HepG2 (cell line): ENCODE results near the gene BPIFB6. TPM values are rescaled to one million over a fixed set of nuclear protein-coding genes. Genes with fewer than 3 reads are reported as not detected.
A peak's percentile ranks its signal among the peaks of the same experiment; 100 is the strongest.

Experiments used
- FLYWCH1 ChIP-seq: sonication (generic); formaldehyde crosslinking; IDR thresholded peaks from 2 replicates; pipeline ENCODE4 v1.8.1; 2023; ENCODE audit warnings: mild to moderate bottlenecking, missing genetic modification reagents
- HNF4A ChIP-seq: sonication (generic); formaldehyde crosslinking; IDR thresholded peaks from 2 replicates; pipeline ENCODE4 v1.4.0; 2020; ENCODE audit warnings: missing genetic modification reagents
- KLF13 ChIP-seq: sonication (generic); formaldehyde crosslinking; IDR thresholded peaks from 2 replicates; pipeline ENCODE4 v1.4.0; 2020; ENCODE audit warnings: mild to moderate bottlenecking, missing genetic modification reagents
- NKX3-1 ChIP-seq: sonication (generic); formaldehyde crosslinking; IDR thresholded peaks from 2 replicates; pipeline ENCODE4 v1.5.0; 2020; ENCODE audit warnings: missing genetic modification reagents
- PTBP1 ChIP-seq: fragments of 200-400 bp; formaldehyde crosslinking; IDR thresholded peaks from 2 replicates; pipeline ENCODE4 v1.6.1; 2018; ENCODE audit warnings: low read length, low read depth; ENCODE audit not compliant: poor library complexity, severe bottlenecking
- SP1 ChIP-seq, 2 experiments: fragments of 450-650 bp in 1 of 2; sonication (generic) in 1 of 2; formaldehyde crosslinking in 1 of 2; IDR thresholded peaks; 2 replicates each; pipeline versions ENCODE4 v1.4.0 to v1.6.1; 2016 to 2020; ENCODE audit warnings: missing genetic modification reagents in 1 of 2
- U2AF2 ChIP-seq: fragments of 200-400 bp; formaldehyde crosslinking; IDR thresholded peaks from 2 replicates; pipeline ENCODE4 v1.6.1; 2017; ENCODE audit warnings: low read depth, mild to moderate bottlenecking, low read length
- ZBTB7A ChIP-seq: sonication (generic); formaldehyde crosslinking; IDR thresholded peaks from 2 replicates; pipeline ENCODE4 v1.8.0; 2022; ENCODE audit warnings: mild to moderate bottlenecking, missing genetic modification reagents
- ZNF326 ChIP-seq: sonication (generic); formaldehyde crosslinking; IDR thresholded peaks from 2 replicates; pipeline ENCODE4 v1.4.0; 2020; ENCODE audit warnings: missing genetic modification reagents, borderline replicate concordance
- ZNF547 ChIP-seq: sonication (generic); formaldehyde crosslinking; IDR thresholded peaks from 2 replicates; pipeline ENCODE4 v1.5.1; 2020; ENCODE audit warnings: mild to moderate bottlenecking, missing genetic modification reagents
- ZNF614 ChIP-seq: IDR thresholded peaks from 2 replicates; pipeline ENCODE4 v1.6.1; 2018; ENCODE audit warnings: missing biosample characterization, missing genetic modification reagents, inconsistent platforms, borderline replicate concordance
- ZNF737 ChIP-seq: sonication (generic); formaldehyde crosslinking; IDR thresholded peaks from 2 replicates; pipeline ENCODE4 v1.5.0; 2020; ENCODE audit warnings: missing genetic modification reagents, mild to moderate bottlenecking, borderline replicate concordance
- ZNF816 ChIP-seq: sonication (generic); formaldehyde crosslinking; IDR thresholded peaks from 2 replicates; pipeline ENCODE4 v1.8.0; 2022; ENCODE audit warnings: missing genetic modification reagents, mild to moderate bottlenecking, borderline replicate concordance
- polyA plus RNA-seq, 8 experiments: library from polyadenylated mRNA; depleted of rRNA in 3 of 8; stranded (reverse) in 7 of 8; unstranded in 1 of 8; fragments of >200 nt; fragmentation: Illumina TruSeq in 4 of 8; extraction: Trizol in 4 of 8; gene quantifications; 2 replicates each; pipeline versions ENCODE4 v1.2.1 to v1.2.3, GENCODE V29; 2011 to 2016; ENCODE audit warnings: low read depth in 4 of 8, missing spikeins in 1 of 8, mixed read lengths in 1 of 8; ENCODE audit not compliant: insufficient read depth in 1 of 8
- total RNA-seq, 5 experiments: library from RNA; depleted of rRNA; stranded (reverse); fragments of >200 nt; fragmentation: Illumina TruSeq; extraction: Trizol; gene quantifications; 2 replicates each; pipeline ENCODE4 v1.2.3, GENCODE V29; 2016; ENCODE audit warnings: low read depth in 1 of 5
- TF ChIP-seq, protein P1 (sequence below): sonication (generic); formaldehyde crosslinking; IDR thresholded peaks from 2 replicates; pipeline ENCODE4 v1.4.0; 2020; ENCODE audit warnings: missing genetic modification reagents
- TF ChIP-seq, protein P2 (sequence below): sonication (generic); formaldehyde crosslinking; IDR thresholded peaks from 2 replicates; pipeline ENCODE4 v1.4.0; 2020; ENCODE audit warnings: missing genetic modification reagents
- TF ChIP-seq, protein P3 (sequence below): sonication (generic); formaldehyde crosslinking; IDR thresholded peaks from 2 replicates; pipeline ENCODE4 v1.4.0; 2020; ENCODE audit warnings: low read depth, mild to moderate bottlenecking, missing genetic modification reagents
- TF ChIP-seq, protein P4 (sequence below): sonication (generic); formaldehyde crosslinking; IDR thresholded peaks from 2 replicates; pipeline ENCODE4 v1.9.0; 2022; ENCODE audit warnings: low read depth, missing genetic modification reagents
- TF ChIP-seq, protein P5 (sequence below): sonication (generic); formaldehyde crosslinking; IDR thresholded peaks from 2 replicates; pipeline ENCODE4 v1.5.0; 2020; ENCODE audit warnings: missing genetic modification reagents

BPIFB6 gene
- total and polyA plus RNA-seq, 2 of the 13 experiments (the other 11 are each of a cell fraction or from before 2014, with no cell fraction given): 0.13 to 1.7 TPM

DNA sequence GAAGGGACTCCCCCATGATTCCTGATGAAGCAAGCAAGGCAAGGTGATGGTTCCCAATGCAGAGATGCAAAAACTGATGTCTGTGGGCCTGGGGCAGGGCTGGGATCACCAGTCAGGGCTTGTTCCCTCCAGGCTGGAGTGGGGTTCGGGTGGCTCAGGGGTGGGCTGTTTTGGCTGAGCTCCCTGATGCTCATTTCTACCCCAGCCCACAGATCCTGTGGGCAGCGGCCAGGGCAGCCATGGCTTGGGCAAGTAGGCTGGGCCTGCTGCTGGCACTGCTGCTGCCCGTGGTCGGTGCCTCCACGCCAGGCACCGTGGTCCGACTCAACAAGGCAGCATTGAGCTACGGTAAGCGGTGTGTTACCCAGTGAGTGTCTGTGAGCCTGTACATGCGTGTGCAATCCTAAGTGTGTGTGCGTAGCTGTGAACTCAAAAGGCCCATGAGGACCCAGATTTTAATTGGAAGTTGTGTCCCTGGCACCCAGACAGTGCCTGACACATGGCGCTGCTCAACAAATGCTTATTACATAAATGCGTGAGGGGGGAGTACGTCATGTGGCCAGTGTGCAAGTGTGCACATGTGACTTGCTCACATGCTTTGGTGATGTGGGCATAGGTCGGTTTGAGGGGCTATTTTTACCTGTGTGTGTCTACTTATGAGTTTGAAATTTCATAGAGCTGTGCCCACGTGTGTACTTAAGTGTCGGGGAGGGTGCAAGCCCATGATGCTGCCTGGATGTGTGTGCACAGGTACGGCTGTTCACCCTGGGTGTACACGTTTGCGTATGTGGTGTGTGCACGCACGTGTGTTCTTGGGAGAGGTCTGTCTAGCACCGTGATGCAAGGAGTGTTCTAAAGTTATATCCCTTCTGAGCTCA is 22.9 kb upstream of the BPIFB6 start (continued):
- TF ChIP-seq, protein P1, sequence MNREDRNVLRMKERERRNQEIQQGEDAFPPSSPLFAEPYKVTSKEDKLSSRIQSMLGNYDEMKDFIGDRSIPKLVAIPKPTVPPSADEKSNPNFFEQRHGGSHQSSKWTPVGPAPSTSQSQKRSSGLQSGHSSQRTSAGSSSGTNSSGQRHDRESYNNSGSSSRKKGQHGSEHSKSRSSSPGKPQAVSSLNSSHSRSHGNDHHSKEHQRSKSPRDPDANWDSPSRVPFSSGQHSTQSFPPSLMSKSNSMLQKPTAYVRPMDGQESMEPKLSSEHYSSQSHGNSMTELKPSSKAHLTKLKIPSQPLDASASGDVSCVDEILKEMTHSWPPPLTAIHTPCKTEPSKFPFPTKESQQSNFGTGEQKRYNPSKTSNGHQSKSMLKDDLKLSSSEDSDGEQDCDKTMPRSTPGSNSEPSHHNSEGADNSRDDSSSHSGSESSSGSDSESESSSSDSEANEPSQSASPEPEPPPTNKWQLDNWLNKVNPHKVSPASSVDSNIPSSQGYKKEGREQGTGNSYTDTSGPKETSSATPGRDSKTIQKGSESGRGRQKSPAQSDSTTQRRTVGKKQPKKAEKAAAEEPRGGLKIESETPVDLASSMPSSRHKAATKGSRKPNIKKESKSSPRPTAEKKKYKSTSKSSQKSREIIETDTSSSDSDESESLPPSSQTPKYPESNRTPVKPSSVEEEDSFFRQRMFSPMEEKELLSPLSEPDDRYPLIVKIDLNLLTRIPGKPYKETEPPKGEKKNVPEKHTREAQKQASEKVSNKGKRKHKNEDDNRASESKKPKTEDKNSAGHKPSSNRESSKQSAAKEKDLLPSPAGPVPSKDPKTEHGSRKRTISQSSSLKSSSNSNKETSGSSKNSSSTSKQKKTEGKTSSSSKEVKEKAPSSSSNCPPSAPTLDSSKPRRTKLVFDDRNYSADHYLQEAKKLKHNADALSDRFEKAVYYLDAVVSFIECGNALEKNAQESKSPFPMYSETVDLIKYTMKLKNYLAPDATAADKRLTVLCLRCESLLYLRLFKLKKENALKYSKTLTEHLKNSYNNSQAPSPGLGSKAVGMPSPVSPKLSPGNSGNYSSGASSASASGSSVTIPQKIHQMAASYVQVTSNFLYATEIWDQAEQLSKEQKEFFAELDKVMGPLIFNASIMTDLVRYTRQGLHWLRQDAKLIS: peak; percentile 33; the same call in 1 of the 2 replicates
- TF ChIP-seq FLYWCH1 (CRISPR knock-in tag) (peak; percentile 79; the same call in 1 of the 2 replicates), KLF13 (CRISPR knock-in tag) (no peak; the same call in 1 of the 2 replicates), ZNF614 (CRISPR knock-in tag) (no peak; the same call in 1 of the 2 replicates), ZNF326 (peak; percentile 82; the same call in 1 of the 2 replicates), ZNF816 (CRISPR knock-in tag) (0 out of 2 replicates have a peak, but pooled peaks have one; percentile 5), ZNF547 (CRISPR knock-in tag) (no peak), PTBP1 (peak; percentile 53), ZBTB7A (peak; percentile 84; the same call in 1 of the 2 replicates), SP1 (IDR thresholded peaks at IDR 0.05) (no peak), SP1 (CRISPR knock-in tag; IDR thresholded peaks at IDR 0.05) (no peak), HNF4A (CRISPR knock-in tag) (peak; percentile 40; the same call in 1 of the 2 replicates), ZNF737 (CRISPR knock-in tag) (peak; percentile 48; the same call in 1 of the 2 replicates), NKX3-1 (CRISPR knock-in tag) (peak; percentile 66; the same call in 1 of the 2 replicates), U2AF2 (no peak)
- TF ChIP-seq, protein P2, sequence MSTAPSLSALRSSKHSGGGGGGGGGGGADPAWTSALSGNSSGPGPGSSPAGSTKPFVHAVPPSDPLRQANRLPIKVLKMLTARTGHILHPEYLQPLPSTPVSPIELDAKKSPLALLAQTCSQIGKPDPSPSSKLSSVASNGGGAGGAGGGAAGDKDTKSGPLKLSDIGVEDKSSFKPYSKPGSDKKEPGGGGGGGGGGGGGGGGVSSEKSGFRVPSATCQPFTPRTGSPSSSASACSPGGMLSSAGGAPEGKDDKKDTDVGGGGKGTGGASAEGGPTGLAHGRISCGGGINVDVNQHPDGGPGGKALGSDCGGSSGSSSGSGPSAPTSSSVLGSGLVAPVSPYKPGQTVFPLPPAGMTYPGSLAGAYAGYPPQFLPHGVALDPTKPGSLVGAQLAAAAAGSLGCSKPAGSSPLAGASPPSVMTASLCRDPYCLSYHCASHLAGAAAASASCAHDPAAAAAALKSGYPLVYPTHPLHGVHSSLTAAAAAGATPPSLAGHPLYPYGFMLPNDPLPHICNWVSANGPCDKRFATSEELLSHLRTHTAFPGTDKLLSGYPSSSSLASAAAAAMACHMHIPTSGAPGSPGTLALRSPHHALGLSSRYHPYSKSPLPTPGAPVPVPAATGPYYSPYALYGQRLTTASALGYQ: peak; percentile 39; the same call in 1 of the 2 replicates
- TF ChIP-seq, protein P3, sequence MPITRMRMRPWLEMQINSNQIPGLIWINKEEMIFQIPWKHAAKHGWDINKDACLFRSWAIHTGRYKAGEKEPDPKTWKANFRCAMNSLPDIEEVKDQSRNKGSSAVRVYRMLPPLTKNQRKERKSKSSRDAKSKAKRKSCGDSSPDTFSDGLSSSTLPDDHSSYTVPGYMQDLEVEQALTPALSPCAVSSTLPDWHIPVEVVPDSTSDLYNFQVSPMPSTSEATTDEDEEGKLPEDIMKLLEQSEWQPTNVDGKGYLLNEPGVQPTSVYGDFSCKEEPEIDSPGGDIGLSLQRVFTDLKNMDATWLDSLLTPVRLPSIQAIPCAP (CRISPR knock-in tag): no peak
- TF ChIP-seq, protein P4, sequence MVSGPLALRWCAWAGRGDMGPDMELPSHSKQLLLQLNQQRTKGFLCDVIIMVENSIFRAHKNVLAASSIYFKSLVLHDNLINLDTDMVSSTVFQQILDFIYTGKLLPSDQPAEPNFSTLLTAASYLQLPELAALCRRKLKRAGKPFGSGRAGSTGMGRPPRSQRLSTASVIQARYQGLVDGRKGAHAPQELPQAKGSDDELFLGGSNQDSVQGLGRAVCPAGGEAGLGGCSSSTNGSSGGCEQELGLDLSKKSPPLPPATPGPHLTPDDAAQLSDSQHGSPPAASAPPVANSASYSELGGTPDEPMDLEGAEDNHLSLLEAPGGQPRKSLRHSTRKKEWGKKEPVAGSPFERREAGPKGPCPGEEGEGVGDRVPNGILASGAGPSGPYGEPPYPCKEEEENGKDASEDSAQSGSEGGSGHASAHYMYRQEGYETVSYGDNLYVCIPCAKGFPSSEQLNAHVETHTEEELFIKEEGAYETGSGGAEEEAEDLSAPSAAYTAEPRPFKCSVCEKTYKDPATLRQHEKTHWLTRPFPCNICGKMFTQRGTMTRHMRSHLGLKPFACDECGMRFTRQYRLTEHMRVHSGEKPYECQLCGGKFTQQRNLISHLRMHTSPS (CRISPR knock-in tag): peak; percentile 44; the same call in 1 of the 2 replicates
- TF ChIP-seq, protein P5, sequence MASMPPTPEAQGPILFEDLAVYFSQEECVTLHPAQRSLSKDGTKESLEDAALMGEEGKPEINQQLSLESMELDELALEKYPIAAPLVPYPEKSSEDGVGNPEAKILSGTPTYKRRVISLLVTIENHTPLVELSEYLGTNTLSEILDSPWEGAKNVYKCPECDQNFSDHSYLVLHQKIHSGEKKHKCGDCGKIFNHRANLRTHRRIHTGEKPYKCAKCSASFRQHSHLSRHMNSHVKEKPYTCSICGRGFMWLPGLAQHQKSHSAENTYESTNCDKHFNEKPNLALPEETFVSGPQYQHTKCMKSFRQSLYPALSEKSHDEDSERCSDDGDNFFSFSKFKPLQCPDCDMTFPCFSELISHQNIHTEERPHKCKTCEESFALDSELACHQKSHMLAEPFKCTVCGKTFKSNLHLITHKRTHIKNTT (CRISPR knock-in tag): 0 out of 2 replicates have a peak, but pooled peaks have one; percentile 22
